Bronchial epithelial cell (primary cell): Measurements from ENCODE around the gene ABR. TPM values are rescaled to one million over a fixed set of nuclear protein-coding genes. Genes with fewer than 3 reads are reported as not detected.

Experiments
- DNase-seq: peaks from one replicate; pipeline ENCODE4 v3.0.0-alpha.2; 2010; ENCODE audit warnings: low read depth
- FAIRE-seq: peaks from 2 replicates; lab custom pipeline; 2011; peaks lifted over from hg19 to GRCh38; lab: Jason Lieb, UNC
- H3K27me3 ChIP-seq: 2 replicates; pipeline ENCODE4 v1.5.1; 2011; ENCODE audit warnings: low read length; ENCODE audit not compliant: control insufficient read depth, insufficient read depth
- H3K36me3 ChIP-seq: 2 replicates; pipeline ENCODE4 v1.5.1; 2011; ENCODE audit warnings: low read length; ENCODE audit not compliant: control insufficient read depth, insufficient read depth
- H3K4me3 ChIP-seq: 2 replicates; pipeline ENCODE4 v1.5.1; 2011; ENCODE audit warnings: mild to moderate bottlenecking, low read depth, low read length, control low read depth
- total RNA-seq: library from RNA; depleted of rRNA; stranded (reverse); fragments of >200 nt; gene quantifications from 2 replicates; pipeline ENCODE4 v1.2.1, GENCODE V29; 2014
- TF ChIP-seq, protein P1 (sequence below): IDR thresholded peaks from 2 replicates; pipeline ENCODE4 v1.5.1; 2011; ENCODE audit warnings: mild to moderate bottlenecking, moderate library complexity, low read length, control low read depth, inconsistent platforms; ENCODE audit not compliant: insufficient read depth, severe bottlenecking

Gene ABR
- total RNA-seq, 1 donor from 2014 or later = 18.7 TPM

DNA sequence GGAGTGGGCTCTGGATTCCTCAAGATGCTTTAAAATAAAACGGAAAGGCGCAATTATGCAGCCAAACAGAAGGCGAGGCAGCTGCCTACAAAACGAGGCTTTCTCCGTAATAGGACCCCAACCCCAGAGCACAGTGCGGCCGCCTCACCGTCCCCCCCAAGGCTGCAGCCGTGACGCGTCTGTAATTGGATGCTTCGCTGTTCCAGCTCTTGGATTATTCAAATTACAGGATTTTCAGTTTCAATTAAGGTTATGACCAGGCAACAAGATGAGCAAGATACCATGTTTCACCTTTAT, 37.3 kb upstream of the ABR start:
- Histone ChIP-seq H3K27me3 (peaks cover 6% of the 10 kb centered on the region), H3K4me3 (no peak overlapping the region), H3K36me3 (no peaks in the 10 kb centered on the region)
- FAIRE-seq (no peak), DNase-seq (no peak)
- TF ChIP-seq, protein P1, sequence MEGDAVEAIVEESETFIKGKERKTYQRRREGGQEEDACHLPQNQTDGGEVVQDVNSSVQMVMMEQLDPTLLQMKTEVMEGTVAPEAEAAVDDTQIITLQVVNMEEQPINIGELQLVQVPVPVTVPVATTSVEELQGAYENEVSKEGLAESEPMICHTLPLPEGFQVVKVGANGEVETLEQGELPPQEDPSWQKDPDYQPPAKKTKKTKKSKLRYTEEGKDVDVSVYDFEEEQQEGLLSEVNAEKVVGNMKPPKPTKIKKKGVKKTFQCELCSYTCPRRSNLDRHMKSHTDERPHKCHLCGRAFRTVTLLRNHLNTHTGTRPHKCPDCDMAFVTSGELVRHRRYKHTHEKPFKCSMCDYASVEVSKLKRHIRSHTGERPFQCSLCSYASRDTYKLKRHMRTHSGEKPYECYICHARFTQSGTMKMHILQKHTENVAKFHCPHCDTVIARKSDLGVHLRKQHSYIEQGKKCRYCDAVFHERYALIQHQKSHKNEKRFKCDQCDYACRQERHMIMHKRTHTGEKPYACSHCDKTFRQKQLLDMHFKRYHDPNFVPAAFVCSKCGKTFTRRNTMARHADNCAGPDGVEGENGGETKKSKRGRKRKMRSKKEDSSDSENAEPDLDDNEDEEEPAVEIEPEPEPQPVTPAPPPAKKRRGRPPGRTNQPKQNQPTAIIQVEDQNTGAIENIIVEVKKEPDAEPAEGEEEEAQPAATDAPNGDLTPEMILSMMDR = no peak

DNA sequence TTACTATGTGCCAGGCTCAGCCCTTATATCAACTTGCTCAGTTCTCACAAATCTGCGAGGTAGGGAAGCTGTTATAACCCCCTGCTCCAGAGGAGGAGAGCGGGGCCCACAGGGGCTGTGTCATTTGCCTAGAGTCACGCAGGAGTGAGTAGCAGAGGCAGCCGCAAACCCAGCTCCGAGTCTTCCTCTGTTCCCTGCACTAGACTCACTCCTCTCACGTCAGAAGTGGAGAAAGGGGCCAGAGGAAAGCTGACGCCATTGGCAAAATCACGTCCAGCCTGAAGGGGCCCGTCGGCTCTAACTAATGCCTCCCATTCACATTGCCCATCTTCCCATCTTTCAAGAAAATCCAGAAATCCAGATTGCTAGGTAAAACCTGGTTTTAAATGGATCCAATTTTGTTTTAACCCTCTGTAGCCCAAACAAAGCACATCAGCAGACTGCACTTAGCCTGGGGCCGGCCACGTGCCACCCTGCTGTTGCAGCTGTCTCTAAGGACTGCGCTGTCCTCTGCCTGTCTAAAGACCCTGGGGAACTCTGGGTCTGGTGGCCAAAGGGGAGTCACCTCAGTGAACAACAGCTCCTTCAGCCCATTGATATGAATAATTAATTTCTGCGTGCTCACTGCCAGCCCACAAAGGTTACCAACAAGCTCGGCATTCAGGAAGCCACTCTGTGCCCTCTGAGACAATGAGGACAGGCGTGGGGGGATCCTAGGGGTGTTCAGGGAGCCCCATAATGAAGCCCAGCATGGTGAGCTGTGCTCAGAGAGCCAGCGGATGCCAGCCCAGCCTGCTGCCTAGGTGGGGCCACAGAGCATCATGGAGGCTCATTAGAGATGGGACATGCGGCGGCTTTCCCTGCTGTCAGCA, 36.7 kb upstream of the ABR start:
- H3K4me3 ChIP-seq = no peak overlapping the region
- H3K27me3 ChIP-seq = peaks cover 6% of the 10 kb centered on the region
- DNase-seq (no peak), FAIRE-seq (no peak)
- TF ChIP-seq, protein P1 = no peak
- H3K36me3 ChIP-seq = no peaks in the 10 kb centered on the region

DNA sequence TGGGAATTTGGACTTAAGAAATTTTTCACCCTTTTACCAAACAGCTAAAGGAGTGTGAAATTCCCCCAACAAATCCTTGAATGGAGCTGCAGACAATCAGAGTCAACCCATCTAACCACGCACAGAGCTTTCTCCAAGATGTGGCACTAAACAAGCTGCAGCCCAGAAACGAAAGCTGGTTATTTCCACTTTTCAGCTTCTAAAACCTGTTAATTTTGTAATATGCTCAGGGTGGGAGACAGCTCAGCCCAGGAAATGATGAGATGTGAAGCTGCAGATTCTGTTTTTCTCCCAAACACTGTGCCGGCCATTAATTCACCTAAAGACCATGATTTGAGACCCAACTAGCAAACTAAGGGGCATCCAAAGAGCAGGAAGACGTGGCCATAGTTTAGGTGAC, 33.2 kb upstream of the ABR start:
- H3K4me3 ChIP-seq = no peak overlapping the region
- TF ChIP-seq, protein P1 = no peak
- peaks cover 11% of the 10 kb centered on the region for H3K27me3 ChIP-seq
- no peaks in the 10 kb centered on the region for H3K36me3 ChIP-seq
- FAIRE-seq = no peak
- DNase-seq = no peak

DNA sequence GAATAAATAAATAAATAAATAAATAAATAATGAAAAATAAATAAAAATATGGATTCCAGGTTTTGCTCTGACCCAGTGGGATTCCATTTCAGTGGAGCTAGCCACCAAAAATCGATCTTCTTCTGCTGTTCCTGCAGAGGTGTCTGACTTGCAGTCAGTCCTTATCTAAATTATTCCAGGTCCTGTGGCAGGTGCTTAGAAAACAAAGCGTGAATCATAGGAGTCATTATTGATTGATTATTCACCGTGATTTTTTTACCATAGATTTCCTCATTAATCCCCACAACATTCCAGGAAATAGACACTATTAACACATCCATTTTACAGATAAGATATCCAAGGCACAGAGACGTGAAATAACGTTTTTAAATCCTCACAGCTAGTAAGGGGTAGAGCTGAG, 31.5 kb upstream of the ABR start:
- no peak overlapping the region for H3K4me3 ChIP-seq
- TF ChIP-seq, protein P1 = no peak
- H3K36me3 ChIP-seq = no peaks in the 10 kb centered on the region
- FAIRE-seq = no peak
- H3K27me3 ChIP-seq = peaks cover 5% of the 10 kb centered on the region
- DNase-seq = no peak

DNA sequence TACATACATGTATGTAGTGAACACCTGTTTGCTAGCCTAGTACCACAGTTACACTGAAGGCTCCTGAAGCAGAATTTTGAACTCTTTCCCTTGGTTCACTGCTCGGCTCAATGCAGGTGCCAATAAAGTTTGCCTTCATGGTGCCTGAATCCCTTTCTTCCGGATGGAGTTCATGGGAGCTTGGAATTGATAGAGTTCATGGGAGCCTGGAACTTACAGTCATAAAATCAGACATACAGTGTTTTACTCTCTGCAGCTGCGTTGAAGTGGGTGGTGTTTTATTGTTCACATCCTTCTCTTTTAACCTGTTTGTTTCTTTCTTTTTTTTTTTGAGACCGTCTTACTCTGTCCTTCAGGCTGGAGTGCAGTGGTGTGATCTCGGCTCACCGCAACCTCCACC, 29.2 kb upstream of the ABR start:
- FAIRE-seq (no peak), DNase-seq (no peak)
- Histone ChIP-seq H3K27me3 (peaks cover 5% of the 10 kb centered on the region), H3K36me3 (no peaks in the 10 kb centered on the region), H3K4me3 (no peak overlapping the region)
- TF ChIP-seq, protein P1 = no peak
